Sigmoid colon (tissue), 7 donors: ENCODE data around the gene PPP1R3D. TPM values are rescaled to one million over a fixed set of nuclear protein-coding genes. Genes with fewer than 3 reads are reported as not detected.

Source experiments
- DNase-seq: peaks from one replicate; pipeline ENCODE4 v3.0.0-alpha.2; 2019
- H3K27ac ChIP-seq, 4 donors: fragments of 200-600 bp; sonication (generic); one replicate each; pipeline ENCODE4 v1.5.1; 2016 to 2019; ENCODE audit warnings: mild to moderate bottlenecking in 1 of 4
- H3K27me3 ChIP-seq, 3 donors: fragments of 200-600 bp; sonication (generic); one replicate each; pipeline ENCODE4 v1.5.1; 2019; ENCODE audit warnings: mild to moderate bottlenecking in 1 of 3
- H3K36me3 ChIP-seq, 4 donors: fragments of 200-600 bp; sonication (generic); one replicate each; pipeline ENCODE4 v1.5.1; 2016 to 2019
- H3K4me1 ChIP-seq, 4 donors: fragments of 200-600 bp; sonication (generic); one replicate each; pipeline ENCODE4 v1.5.1; 2017 to 2019
- H3K4me3 ChIP-seq, 4 donors: fragments of 200-600 bp; sonication (generic); one replicate each; pipeline ENCODE4 v1.5.1; 2017 to 2019; ENCODE audit warnings: mild to moderate bottlenecking in 2 of 4, moderate library complexity in 1 of 4
- H3K9me3 ChIP-seq, 4 donors: fragments of 200-600 bp in 3 of 4; sonication (generic) in 3 of 4; one replicate each; pipeline versions ENCODE4 v1.5.1 to v1.6.1; 2013 to 2019
- CTCF ChIP-seq, 4 experiments: fragments of 450-650 bp in 3 of 4; fragments of 200-600 bp in 1 of 4; IDR thresholded peaks; one replicate each; pipeline ENCODE4 v1.5.1; 2016 to 2019; ENCODE audit warnings: antibody characterized with exemption in 4 of 4, mild to moderate bottlenecking in 3 of 4, moderate library complexity in 2 of 4
- EP300 ChIP-seq, 4 donors: sonication (generic); formaldehyde crosslinking; IDR thresholded peaks; one replicate each; pipeline ENCODE4 v1.6.1; 2017; ENCODE audit warnings: antibody characterized with exemption in 4 of 4
- POLR2A ChIP-seq, 2 donors: fragments of 450-650 bp; IDR thresholded peaks; one replicate each; pipeline ENCODE4 v1.6.1; 2016; ENCODE audit warnings: antibody characterized with exemption in 2 of 2, mild to moderate bottlenecking in 2 of 2, moderate library complexity in 2 of 2
- POLR2AphosphoS5 ChIP-seq, 4 donors: sonication (generic); formaldehyde crosslinking; IDR thresholded peaks; one replicate each; pipeline ENCODE4 v1.6.1; 2017; ENCODE audit warnings: antibody characterized with exemption in 4 of 4
- WGBS, 2 donors: extraction: QIAGEN DNeasy Blood & Tissue Kit; methylation state at CpG; one replicate each; pipeline ENCODE4 v1.1.7; 2013; 5-methylcytosine and 5-hydroxymethylcytosine counted together
- intact Hi-C: fragments of 100-400 bp; cut with DNase I; formaldehyde crosslinking; loops from one replicate; pipeline ENCODE4 v1.15.1; 2023
- polyA plus RNA-seq, 3 donors: library from polyadenylated mRNA; stranded (reverse); fragments of 200-250 nt; gene quantifications; one replicate each; pipeline ENCODE4 v1.2.3, GENCODE V29; 2013
- total RNA-seq, 4 donors: library from RNA; depleted of rRNA; stranded (reverse); fragments of >200 nt; gene quantifications; one replicate each; pipeline ENCODE4 v1.1.0, GENCODE V29; 2016
- donor health status: healthy with polysubstance abuse.
- donor health status: Bipolar disorder and iron deficiency.
- donor health status: healthy.

Gene PPP1R3D
- total and polyA plus RNA-seq, 7 donors: 2.4 to 9.5 (median 5.3) TPM

- peak overlapping the region in 2 of 4 donors; percentile 23 to 51 for H3K27ac ChIP-seq
- TF ChIP-seq POLR2A (IDR thresholded peaks at IDR 0.05): no peak
- intact Hi-C loops: no loop called here
- H3K4me3 ChIP-seq: no peak overlapping the region
- 84 to 87% methylated on average over 3 of the region's 3 CpGs for WGBS, 2 donors
- peaks cover 0 to 57% (median 21%) of the 10 kb centered on the region in 4 donors for H3K4me1 ChIP-seq
- no peaks in the 10 kb centered on the region for H3K27me3 ChIP-seq
- H3K9me3 ChIP-seq: no peaks in the 10 kb centered on the region
- no peak for DNase-seq
- peaks cover 4 to 38% (median 9%) of the 10 kb centered on the region in 4 donors for H3K36me3 ChIP-seq
Observed at GRCh38 chr20:59945175-59945574, 5.1 kb upstream of the PPP1R3D start.

- intact Hi-C loops: no loop called here
- H3K27ac ChIP-seq: peak overlapping the region in 2 of 4 donors; percentile 17 to 23
Observed at GRCh38 chr20:59944726-59945125, 4.6 kb upstream of the PPP1R3D start.

GRCh38 chr20:59942245-59942644, 2.1 kb upstream of the PPP1R3D start:
- Histone ChIP-seq H3K36me3 (peaks cover 4 to 34% (median 9%) of the 10 kb centered on the region in 4 donors), H3K4me1 (peaks cover 0 to 64% (median 43%) of the 10 kb centered on the region in 4 donors), H3K27ac (peak overlapping the region in 3 of 4 donors; percentile 96 to 98 (median 98)), H3K9me3 (no peaks in the 10 kb centered on the region), H3K4me3 (no peak overlapping the region), H3K27me3 (no peaks in the 10 kb centered on the region)
- TF ChIP-seq POLR2A (IDR thresholded peaks at IDR 0.05) (no peak), CTCF (IDR thresholded peaks at IDR 0.05) (no peak), EP300 (IDR thresholded peaks at IDR 0.05) (no peak), POLR2AphosphoS5 (IDR thresholded peaks at IDR 0.05) (no peak)
- DNase-seq: no peak
- WGBS, 2 donors: 85 to 89% methylated on average over 2 of the region's 2 CpGs
- intact Hi-C loops: no loop called here

More at GRCh38 chr20:59944726-59945125, 4.6 kb upstream of the PPP1R3D start:
- TF ChIP-seq CTCF (IDR thresholded peaks at IDR 0.05): no peak
- TF ChIP-seq POLR2AphosphoS5 (IDR thresholded peaks at IDR 0.05): no peak
- H3K4me3 ChIP-seq: no peak overlapping the region
- WGBS, 2 donors: 89 to 94% methylated on average over 7 of the region's 7 CpGs
- H3K9me3 ChIP-seq: no peaks in the 10 kb centered on the region
- no peaks in the 10 kb centered on the region for H3K27me3 ChIP-seq
- peaks cover 4 to 34% (median 9%) of the 10 kb centered on the region in 4 donors for H3K36me3 ChIP-seq
- DNase-seq: no peak
- peaks cover 0 to 57% (median 21%) of the 10 kb centered on the region in 4 donors for H3K4me1 ChIP-seq

GRCh38 chr20:59940956-59941294, 820 bp upstream of the PPP1R3D start:
- Histone ChIP-seq H3K27ac (peak overlapping the region; percentile 96 to 98 (median 98)), H3K36me3 (peaks cover 4 to 34% (median 9%) of the 10 kb centered on the region in 4 donors), H3K9me3 (no peaks in the 10 kb centered on the region), H3K4me1 (peaks cover 0 to 72% (median 52%) of the 10 kb centered on the region in 4 donors), H3K27me3 (no peaks in the 10 kb centered on the region), H3K4me3 (peak overlapping the region; percentile 50 to 78 (median 68))
- no peak for DNase-seq
- no peak for TF ChIP-seq CTCF (IDR thresholded peaks at IDR 0.05)
- TF ChIP-seq EP300 (IDR thresholded peaks at IDR 0.05): no peak
- no peak for TF ChIP-seq POLR2A (IDR thresholded peaks at IDR 0.05)
- no peak for TF ChIP-seq POLR2AphosphoS5 (IDR thresholded peaks at IDR 0.05)
- WGBS, 2 donors: 0 to 1% methylated on average over 4 of the region's 4 CpGs
- intact Hi-C loops: no loop called here

GRCh38 chr20:59939879-59940128, 301 bp downstream of the PPP1R3D start:
- WGBS, 2 donors: 0% methylated on average over 24 of the region's 24 CpGs
- Histone ChIP-seq H3K36me3 (peaks cover 4 to 27% (median 9%) of the 10 kb centered on the region in 4 donors), H3K4me1 (peaks cover 0 to 62% (median 43%) of the 10 kb centered on the region in 4 donors), H3K27me3 (no peaks in the 10 kb centered on the region), H3K4me3 (peak overlapping the region; percentile 50 to 78 (median 68)), H3K9me3 (no peaks in the 10 kb centered on the region), H3K27ac (peak overlapping the region; percentile 96 to 98 (median 98))
- DNase-seq: peak; percentile 74
- TF ChIP-seq POLR2AphosphoS5 (IDR thresholded peaks at IDR 0.05) (no peak), CTCF (IDR thresholded peaks at IDR 0.05) (no peak), EP300 (IDR thresholded peaks at IDR 0.05) (no peak), POLR2A (IDR thresholded peaks at IDR 0.05) (no peak)
- intact Hi-C loops: no loop called here
